WTC11 (cell line): ENCODE data around the gene CPVL.

Experiments
- CTCF ChIP-seq: fragments of 200-600 bp; IDR thresholded peaks from 2 replicates; pipeline ENCODE4 v1.8.0; 2022; ENCODE audit warnings: antibody characterized with exemption
- ESRRA ChIP-seq: sonication (generic); formaldehyde crosslinking; IDR thresholded peaks from 2 replicates; pipeline ENCODE4 v1.8.1; 2022; ENCODE audit warnings: mild to moderate bottlenecking, missing genetic modification reagents, borderline replicate concordance
- NFE2L1 ChIP-seq: sonication (generic); formaldehyde crosslinking; IDR thresholded peaks from 2 replicates; pipeline ENCODE4 v1.8.1; 2023; ENCODE audit warnings: missing genetic modification reagents
- ZNF121 ChIP-seq: sonication (generic); formaldehyde crosslinking; IDR thresholded peaks from 2 replicates; pipeline ENCODE4 v1.8.0; 2023; ENCODE audit warnings: missing genetic modification reagents
- ZNF263 ChIP-seq: sonication (generic); formaldehyde crosslinking; IDR thresholded peaks from 2 replicates; pipeline ENCODE4 v1.8.1; 2022; ENCODE audit warnings: low read depth, mild to moderate bottlenecking, moderate library complexity, missing genetic modification reagents

GRCh38 chr7:29154076-29154475, 7.7 kb upstream of the CPVL start:
- TF ChIP-seq NFE2L1 (CRISPR knock-in tag), result no peak
- TF ChIP-seq ZNF263 (CRISPR knock-in tag), result no peak
- no peak for TF ChIP-seq ZNF121 (CRISPR knock-in tag)
- TF ChIP-seq ESRRA, result no peak
- TF ChIP-seq CTCF, result no peak
